Midbrain (tissue), 1 donor: ENCODE data around the gene STPG4.

ENCODE experiments used
- DNase-seq: peaks from one replicate; lab custom pipeline; 2025; lab: John Stamatoyannopoulos, UW

The STPG4 gene

GRCh38 chr2:47054868-47055267, 100.2 kb downstream of the STPG4 start:
- no peak for DNase-seq

DNA sequence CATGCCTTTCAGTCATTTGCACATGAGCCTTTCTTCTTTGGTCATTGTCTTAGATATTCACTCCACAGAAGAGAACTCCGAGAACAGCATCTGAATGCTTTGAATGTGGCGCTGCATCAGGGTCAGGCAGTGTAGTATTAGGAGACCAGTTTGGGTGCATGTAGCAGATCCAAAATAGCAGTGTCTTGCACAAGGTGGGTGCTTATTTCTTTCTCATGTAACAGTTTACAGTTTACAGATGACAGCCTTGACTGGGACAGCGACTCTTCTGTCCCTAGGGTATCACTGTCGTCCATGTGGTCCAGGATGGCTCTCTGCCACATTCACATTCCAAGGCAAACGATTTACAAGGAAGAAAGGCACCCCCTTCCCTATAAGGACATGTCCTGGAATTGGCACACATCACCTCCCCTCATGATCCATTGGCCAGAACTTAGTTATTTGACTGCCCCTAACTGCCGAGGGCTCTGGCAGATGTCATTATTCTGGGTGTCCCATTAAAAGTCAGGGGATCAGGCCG, 101.0 kb downstream of the STPG4 start:
- DNase-seq = no peak

DNA sequence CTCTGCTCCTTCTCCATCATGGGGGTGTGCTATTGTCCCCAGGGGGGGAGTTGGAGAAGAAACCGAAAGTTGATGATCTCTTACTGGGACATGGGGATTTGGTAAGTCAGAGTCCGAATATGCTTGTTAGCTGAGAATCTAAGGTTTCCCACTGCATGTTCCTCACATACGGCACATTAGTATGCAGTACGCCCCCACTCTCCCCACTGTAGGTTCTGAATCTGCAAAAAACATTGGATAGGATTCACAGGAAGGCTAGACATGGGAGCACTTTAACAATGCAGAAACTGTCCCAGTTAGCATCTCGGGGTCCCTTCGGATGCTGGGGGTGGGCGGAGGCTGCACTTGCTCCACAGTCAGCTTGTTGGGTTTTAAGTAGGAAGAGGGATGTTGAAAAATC, 102.3 kb downstream of the STPG4 start:
- no peak for DNase-seq

- DNase-seq = no peak
These were observed 103.5 kb downstream of the STPG4 start for GRCh38 chr2:47051562-47051961.

- no peak for DNase-seq
These were observed 104.3 kb downstream of the STPG4 start for GRCh38 chr2:47050762-47051161.

GRCh38 chr2:47050021-47050760, 104.9 kb downstream of the STPG4 start:
- DNase-seq = no peak

DNA sequence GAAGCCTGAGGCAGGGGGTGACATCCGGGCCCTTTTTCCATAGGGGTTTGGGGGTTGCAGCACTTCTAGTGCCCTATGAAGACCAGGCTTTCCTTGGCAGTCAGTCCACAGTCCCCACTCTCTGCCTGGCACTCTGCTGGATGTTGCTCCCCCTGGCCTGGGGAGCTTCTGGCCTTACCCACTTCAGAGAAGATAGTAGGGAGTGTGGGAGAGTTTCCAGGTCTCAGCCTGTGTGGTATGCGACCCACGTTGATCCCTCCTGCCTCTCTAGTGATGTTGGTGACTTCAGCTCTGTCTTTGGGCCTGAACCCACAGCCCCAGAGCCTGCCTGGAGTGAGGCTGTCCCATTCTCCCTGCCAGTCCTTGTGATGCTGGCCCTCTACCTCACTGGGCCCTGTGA, 105.6 kb downstream of the STPG4 start:
- no peak for DNase-seq

DNA sequence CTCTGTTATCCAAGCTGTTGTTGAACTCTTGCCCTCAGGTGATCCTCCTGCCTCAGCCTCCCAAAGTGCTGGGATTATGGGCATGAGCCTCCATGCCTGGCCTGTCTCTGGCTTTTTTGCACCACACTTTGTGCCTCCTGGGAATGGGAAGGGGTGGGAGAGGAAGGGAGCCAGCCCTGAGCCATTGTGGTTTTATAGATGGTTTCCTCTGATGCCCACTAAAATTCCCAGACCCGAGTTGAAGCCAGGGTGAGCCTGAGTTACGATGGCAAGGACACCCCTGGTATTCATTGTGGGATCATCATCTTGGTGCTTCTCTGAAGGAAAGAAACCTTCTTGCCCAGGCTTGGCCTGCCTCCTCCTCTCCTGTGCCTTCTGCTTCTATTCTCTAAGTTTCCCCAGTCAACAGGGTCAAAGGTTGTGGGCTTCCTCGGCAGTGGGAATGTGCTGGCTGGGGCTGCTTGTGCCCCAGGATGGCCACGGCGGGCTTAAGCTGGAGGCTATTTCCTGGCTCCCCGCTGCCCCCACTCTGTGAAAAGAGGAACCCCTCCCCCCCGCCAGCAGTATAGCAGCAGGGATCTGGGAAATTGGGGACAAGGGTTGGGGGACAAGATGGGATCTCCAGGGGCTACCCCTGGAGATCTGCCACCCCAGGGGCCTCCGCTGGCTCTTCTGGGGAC, 106.2 kb downstream of the STPG4 start:
- DNase-seq = no peak

GRCh38 chr2:47046271-47046670, 108.8 kb downstream of the STPG4 start:
- DNase-seq = peak; percentile 88

- DNase-seq = no peak
These were observed 111.2 kb downstream of the STPG4 start for GRCh38 chr2:47043891-47044239.

- DNase-seq = peak; percentile 40
These were observed 111.8 kb downstream of the STPG4 start for GRCh38 chr2:47043142-47043890.

GRCh38 chr2:47041891-47042684, 113.0 kb downstream of the STPG4 start:
- no peak for DNase-seq

DNA sequence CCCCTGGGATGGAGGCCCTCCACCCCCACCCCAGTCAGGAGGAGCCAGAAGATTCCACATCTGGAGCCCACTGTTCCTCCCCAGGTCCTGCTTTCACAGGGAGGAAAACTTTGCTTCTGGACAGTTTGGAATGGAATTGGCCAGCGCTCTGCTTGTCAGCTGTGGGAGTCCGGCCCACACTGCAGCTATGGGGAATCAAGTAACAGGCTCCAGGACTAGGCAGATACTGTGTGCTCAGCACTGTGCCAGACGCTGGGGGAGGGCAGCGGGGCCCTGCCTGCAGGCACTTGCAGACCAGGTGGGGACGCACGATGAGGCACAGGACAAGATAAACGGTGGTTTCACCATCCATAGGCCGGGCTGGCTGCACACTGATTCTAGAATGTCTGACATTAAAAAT, 114.0 kb downstream of the STPG4 start:
- DNase-seq = no peak

GRCh38 chr2:47040651-47041050, 114.5 kb downstream of the STPG4 start:
- no peak for DNase-seq

DNA sequence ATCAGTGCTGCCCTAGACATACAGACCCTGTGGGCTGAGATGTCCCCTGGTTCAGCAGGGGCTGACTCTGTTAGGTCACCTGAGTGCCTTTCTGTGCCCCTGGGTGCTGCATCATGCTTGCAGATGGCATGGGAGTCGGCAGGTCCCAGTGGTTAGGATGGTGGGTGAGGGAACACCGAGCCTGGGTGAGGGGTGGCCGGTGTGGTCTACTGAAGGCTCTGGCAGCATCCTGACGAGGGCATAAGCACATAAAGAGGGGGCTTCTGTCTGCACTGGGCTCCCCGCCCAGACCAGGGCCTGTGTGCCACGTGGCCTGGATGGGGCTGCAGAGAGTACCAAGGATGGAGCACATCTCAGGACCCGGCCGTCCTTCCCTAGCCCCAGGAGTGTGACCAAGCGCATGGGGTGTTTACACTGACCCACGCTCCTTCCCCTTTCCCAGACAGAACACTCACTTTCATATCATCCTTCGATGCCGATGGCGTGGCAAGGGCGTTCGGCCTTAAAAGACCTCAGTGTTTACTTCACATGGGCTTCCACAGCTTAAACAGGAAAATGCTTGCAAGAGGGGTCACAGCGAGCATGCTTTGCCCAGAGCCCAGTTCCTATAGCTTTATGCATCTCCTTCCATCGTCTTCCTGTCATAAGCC, 115.1 kb downstream of the STPG4 start:
- DNase-seq = no peak

DNA sequence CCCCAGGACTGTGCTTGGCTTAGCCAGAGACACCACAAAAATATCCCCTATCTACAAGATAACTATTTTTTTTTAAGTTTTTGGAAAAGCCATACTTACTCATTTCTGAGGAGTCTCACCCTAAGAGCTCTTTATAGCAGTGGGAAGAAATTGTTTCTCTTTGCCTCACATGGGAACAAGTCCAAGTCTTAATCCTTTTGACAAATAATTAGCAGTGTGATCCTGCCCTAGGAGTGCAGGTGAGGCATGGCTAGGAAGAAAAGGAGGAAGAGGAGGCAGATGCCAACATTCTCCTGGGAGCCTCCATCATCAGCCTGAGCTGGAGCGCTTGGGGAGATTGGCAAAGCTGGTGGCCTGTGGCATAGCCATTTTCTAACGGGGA, 115.6 kb downstream of the STPG4 start:
- DNase-seq = no peak

- no peak for DNase-seq
These were observed 116.2 kb downstream of the STPG4 start for GRCh38 chr2:47038656-47039488.

- DNase-seq = no peak
These were observed 117.4 kb downstream of the STPG4 start for GRCh38 chr2:47037678-47038077.
